Activated T-cell treated with anti-CD3 and anti-CD28 coated beads, Interleukin-2, amount 50 U/mL, for 48 hours (primary cell): ENCODE data around the gene OAF.
"Not testable (repeated sequence)": the region's sequence is repeated elsewhere in the genome, so short reads cannot be mapped to it uniquely, and the experiment has no call there.

ENCODE experiments used
- DNase-seq, 2 experiments: peaks; one replicate each; pipeline ENCODE4 v3.0.0-alpha.2; 2020

The OAF gene

DNA sequence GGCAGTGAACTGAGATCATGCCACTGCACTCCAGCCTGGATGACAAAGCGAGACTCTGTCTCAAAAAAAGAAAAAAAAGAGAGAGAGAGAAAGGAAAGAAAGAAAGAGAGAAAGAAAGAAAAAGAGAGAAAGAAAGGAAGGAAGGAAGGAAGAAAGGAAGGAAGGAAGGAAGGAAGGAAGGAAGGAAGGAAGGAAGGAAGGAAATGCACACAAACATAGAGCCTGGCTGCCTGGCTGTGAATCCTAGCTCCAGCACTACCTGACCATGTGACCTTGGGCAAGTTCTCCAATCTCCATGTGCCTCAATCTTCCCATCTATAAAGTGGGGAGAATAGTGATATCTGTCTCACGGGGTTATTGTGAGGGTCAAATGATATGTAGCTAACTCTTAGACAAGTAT is 63.1 kb downstream of the OAF start:
- not testable (repeated sequence) for DNase-seq

GRCh38 chr11:120279502-120279901 is 68.7 kb downstream of the OAF start:
- no peak for DNase-seq
